ENCODE results near the gene USP44.

- TF ChIP-seq CTCF (IDR thresholded peaks at IDR 0.05; ENCODE audit: poor library complexity, severe bottlenecking) (no peak), EP300 (conservative IDR thresholded peaks at IDR 0.05; ENCODE audit: poor library complexity, severe bottlenecking) (no peak), RAD21 (conservative IDR thresholded peaks at IDR 0.05) (no peak), REST (IDR thresholded peaks at IDR 0.05; ENCODE audit: borderline replicate concordance) (no peak), MXI1 (conservative IDR thresholded peaks at IDR 0.05; ENCODE audit: poor library complexity, severe bottlenecking) (no peak), EZH2 (IDR thresholded peaks at IDR 0.05; ENCODE audit: borderline replicate concordance, insufficient read depth, low read length, poor library complexity, severe bottlenecking) (no peak), POLR2AphosphoS5 (IDR thresholded peaks at IDR 0.05) (no peak)
Measured at GRCh38 chr12:95554532-95555071, 3.3 kb upstream of the USP44 start.

All from neural cell (in vitro differentiated cells).